HEK293 (cell line): ENCODE data around the gene PIP4K2B.
A peak's percentile ranks its signal among the peaks of the same experiment; 100 is the strongest.

Experiments used
- GLI2 ChIP-seq: fragments of 450-650 bp; formaldehyde crosslinking; IDR thresholded peaks from 2 replicates; pipeline ENCODE4; 2017; ENCODE audit warnings: missing biosample characterization, missing genetic modification characterization, low read depth, borderline replicate concordance
- GLIS2 ChIP-seq: fragments of 450-650 bp; formaldehyde crosslinking; IDR thresholded peaks from 2 replicates; pipeline ENCODE4 v1.5.1; 2016; ENCODE audit warnings: missing biosample characterization, missing genetic modification characterization
- IKZF3 ChIP-seq: fragments of 450-650 bp; IDR thresholded peaks from 2 replicates; pipeline ENCODE4 v1.5.0; 2018; ENCODE audit warnings: missing biosample characterization, mild to moderate bottlenecking, missing genetic modification characterization, moderate library complexity
- KLF10 ChIP-seq: fragments of 450-650 bp; IDR thresholded peaks from 2 replicates; pipeline ENCODE4 v1.5.1; 2018; ENCODE audit warnings: missing biosample characterization, mild to moderate bottlenecking, missing genetic modification characterization
- MEIS1 ChIP-seq: sonication (generic); formaldehyde crosslinking; IDR thresholded peaks from 2 replicates; pipeline ENCODE4 v1.8.1; 2022; ENCODE audit warnings: missing genetic modification reagents, mild to moderate bottlenecking, borderline replicate concordance
- SP7 ChIP-seq: fragments of 450-650 bp; formaldehyde crosslinking; IDR thresholded peaks from 2 replicates; pipeline ENCODE4 v1.5.1; 2016; ENCODE audit warnings: missing biosample characterization, missing genetic modification characterization
- WT1 ChIP-seq: fragments of 450-650 bp; formaldehyde crosslinking; IDR thresholded peaks from 2 replicates; pipeline ENCODE4 v1.5.1; 2016; ENCODE audit warnings: missing biosample characterization, missing genetic modification characterization
- YY1 ChIP-seq: fragments of 450-650 bp; formaldehyde crosslinking; IDR thresholded peaks from 2 replicates; pipeline ENCODE4 v1.5.1; 2018; ENCODE audit warnings: missing biosample characterization, missing genetic modification characterization
- ZBTB20 ChIP-seq: fragments of 450-650 bp; formaldehyde crosslinking; IDR thresholded peaks from 2 replicates; pipeline ENCODE4 v1.5.1; 2016; ENCODE audit warnings: missing biosample characterization, missing genetic modification characterization
- ZFP3 ChIP-seq: fragments of 450-650 bp; formaldehyde crosslinking; IDR thresholded peaks from 2 replicates; pipeline ENCODE4 v1.5.1; 2016; ENCODE audit warnings: low read depth, missing biosample characterization, missing genetic modification characterization
- ZFP69B ChIP-seq: fragments of 450-650 bp; formaldehyde crosslinking; IDR thresholded peaks from 2 replicates; pipeline ENCODE4 v1.5.1; 2016; ENCODE audit warnings: missing biosample characterization, missing genetic modification characterization
- ZNF132 ChIP-seq: fragments of 450-650 bp; formaldehyde crosslinking; IDR thresholded peaks from 2 replicates; pipeline ENCODE4 v1.5.1; 2017; ENCODE audit warnings: missing biosample characterization, missing genetic modification characterization, borderline replicate concordance
- ZNF133 ChIP-seq: fragments of 450-650 bp; formaldehyde crosslinking; IDR thresholded peaks from 2 replicates; pipeline ENCODE4 v1.5.1; 2016; ENCODE audit warnings: missing biosample characterization, missing genetic modification characterization
- ZNF138 ChIP-seq: fragments of 450-650 bp; formaldehyde crosslinking; IDR thresholded peaks from 2 replicates; pipeline ENCODE4 v1.5.1; 2016; ENCODE audit warnings: missing biosample characterization, missing genetic modification characterization, borderline replicate concordance
- ZNF184 ChIP-seq: fragments of 450-650 bp; IDR thresholded peaks from 2 replicates; pipeline ENCODE4 v1.5.1; 2018; ENCODE audit warnings: missing biosample characterization, mild to moderate bottlenecking, missing genetic modification characterization
- ZNF24 ChIP-seq: fragments of 450-650 bp; formaldehyde crosslinking; IDR thresholded peaks from 2 replicates; pipeline ENCODE4 v1.5.1; 2016; ENCODE audit warnings: missing biosample characterization, missing genetic modification characterization
- ZNF266 ChIP-seq: fragments of 450-650 bp; formaldehyde crosslinking; IDR thresholded peaks from 2 replicates; pipeline ENCODE4 v1.5.1; 2016; ENCODE audit warnings: missing biosample characterization, missing genetic modification characterization, low read depth
- ZNF530 ChIP-seq: fragments of 450-650 bp; formaldehyde crosslinking; IDR thresholded peaks from 2 replicates; pipeline ENCODE4 v1.5.1; 2016; ENCODE audit warnings: low read depth, missing biosample characterization, missing genetic modification characterization
- ZNF558 ChIP-seq: fragments of 450-650 bp; formaldehyde crosslinking; IDR thresholded peaks from 2 replicates; pipeline ENCODE4 v1.5.1; 2016; ENCODE audit warnings: missing biosample characterization, missing genetic modification characterization
- ZNF561 ChIP-seq: fragments of 450-650 bp; IDR thresholded peaks from 2 replicates; pipeline ENCODE4 v1.5.1; 2018; ENCODE audit warnings: missing biosample characterization, missing genetic modification characterization, borderline replicate concordance
- ZNF677 ChIP-seq: fragments of 450-650 bp; IDR thresholded peaks from 2 replicates; pipeline ENCODE4 v1.5.0; 2018; ENCODE audit warnings: missing biosample characterization, mild to moderate bottlenecking, missing genetic modification characterization, moderate library complexity
- ZNF701 ChIP-seq: fragments of 450-650 bp; formaldehyde crosslinking; IDR thresholded peaks from 2 replicates; pipeline ENCODE4 v1.5.1; 2016; ENCODE audit warnings: missing biosample characterization, missing genetic modification characterization
- ZNF776 ChIP-seq: fragments of 450-650 bp; formaldehyde crosslinking; IDR thresholded peaks from 2 replicates; pipeline ENCODE4 v1.5.0; 2017; ENCODE audit warnings: missing biosample characterization, missing genetic modification characterization, borderline replicate concordance
- ZNF830 ChIP-seq: fragments of 450-650 bp; IDR thresholded peaks from 2 replicates; pipeline ENCODE4 v1.5.0; 2018; ENCODE audit warnings: missing biosample characterization, missing genetic modification characterization, low read depth, mild to moderate bottlenecking, moderate library complexity
- TF ChIP-seq, protein P1 (sequence below): fragments of 450-650 bp; formaldehyde crosslinking; IDR thresholded peaks from 2 replicates; pipeline ENCODE4 v1.5.1; 2016; ENCODE audit warnings: missing biosample characterization, missing genetic modification characterization
- TF ChIP-seq, protein P2 (sequence below): fragments of 450-650 bp; formaldehyde crosslinking; IDR thresholded peaks from 2 replicates; pipeline ENCODE4 v1.5.1; 2016; ENCODE audit warnings: missing biosample characterization, missing genetic modification characterization
- TF ChIP-seq, protein P3 (sequence below): fragments of 450-650 bp; formaldehyde crosslinking; IDR thresholded peaks from 2 replicates; pipeline ENCODE4 v1.5.1; 2016; ENCODE audit warnings: missing biosample characterization, missing genetic modification characterization
- TF ChIP-seq, protein P4 (sequence below): fragments of 450-650 bp; formaldehyde crosslinking; IDR thresholded peaks from 2 replicates; pipeline ENCODE4 v1.5.1; 2017; ENCODE audit warnings: missing biosample characterization, missing genetic modification characterization
- TF ChIP-seq, protein P5 (sequence below): fragments of 450-650 bp; formaldehyde crosslinking; IDR thresholded peaks from 2 replicates; pipeline ENCODE4 v1.5.1; 2016; ENCODE audit warnings: missing biosample characterization, missing genetic modification characterization
- TF ChIP-seq, protein P6 (sequence below): fragments of 450-650 bp; formaldehyde crosslinking; IDR thresholded peaks from 2 replicates; pipeline ENCODE4 v1.5.1; 2016; ENCODE audit warnings: missing biosample characterization, missing genetic modification characterization
- TF ChIP-seq, protein P7 (sequence below): sonication (generic); formaldehyde crosslinking; IDR thresholded peaks from 2 replicates; pipeline ENCODE4 v1.8.1; 2022; ENCODE audit warnings: mild to moderate bottlenecking, moderate library complexity, missing genetic modification reagents

The PIP4K2B gene

DNA sequence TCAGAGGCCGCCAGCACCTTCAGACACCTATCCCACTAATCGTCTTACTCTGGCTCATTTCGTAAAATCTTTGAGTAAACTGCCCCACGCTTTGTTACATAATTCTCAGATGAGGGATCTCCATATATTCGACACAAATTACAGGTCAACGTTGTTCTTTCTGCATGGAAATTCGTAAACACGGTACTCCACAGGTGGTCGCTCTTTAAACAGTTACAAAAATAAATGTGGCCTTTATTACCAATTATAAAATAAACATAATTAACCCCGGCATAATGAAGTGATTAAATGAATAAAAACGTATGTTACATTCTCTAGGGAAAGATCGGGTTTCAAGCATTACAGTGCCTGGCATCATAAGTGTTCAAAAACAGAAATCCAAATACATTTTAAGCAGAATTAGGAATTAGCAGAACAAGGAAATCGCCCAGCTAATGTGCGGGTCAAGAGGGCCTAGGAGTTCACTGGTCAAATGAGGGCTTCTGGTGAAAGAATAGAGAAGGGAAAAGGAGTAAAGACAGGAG lies 943 bp upstream of the PIP4K2B start (continued):
- TF ChIP-seq ZNF776 (tag by site-specific recombination) (no peak), ZNF701 (tag by site-specific recombination) (no peak), GLIS2 (tag by site-specific recombination) (no peak), ZFP3 (tag by site-specific recombination) (no peak), ZNF138 (tag by site-specific recombination) (no peak), ZNF132 (tag by site-specific recombination) (no peak), ZBTB20 (tag by site-specific recombination) (no peak), ZNF561 (no peak), ZNF133 (tag by site-specific recombination) (no peak), ZNF24 (tag by site-specific recombination) (peak; percentile 54; the same call in 1 of the 2 replicates), YY1 (no peak), ZNF184 (no peak), GLI2 (tag by site-specific recombination) (0 out of 2 replicates have a peak, but pooled peaks have one; percentile 41), ZNF266 (tag by site-specific recombination) (no peak), KLF10 (tag by site-specific recombination) (no peak), ZNF830 (tag by site-specific recombination) (no peak), WT1 (tag by site-specific recombination) (peak; percentile 56; the same call in 1 of the 2 replicates), ZNF558 (tag by site-specific recombination) (no peak), MEIS1 (no peak), ZNF530 (tag by site-specific recombination) (no peak), SP7 (tag by site-specific recombination) (peak; percentile 73), ZNF677 (no peak), IKZF3 (tag by site-specific recombination) (no peak; the same call in 1 of the 2 replicates), ZFP69B (tag by site-specific recombination) (no peak)
- TF ChIP-seq, protein P1, sequence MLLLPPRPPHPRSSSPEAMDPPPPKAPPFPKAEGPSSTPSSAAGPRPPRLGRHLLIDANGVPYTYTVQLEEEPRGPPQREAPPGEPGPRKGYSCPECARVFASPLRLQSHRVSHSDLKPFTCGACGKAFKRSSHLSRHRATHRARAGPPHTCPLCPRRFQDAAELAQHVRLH (tag by site-specific recombination), result no peak
- TF ChIP-seq, protein P2, sequence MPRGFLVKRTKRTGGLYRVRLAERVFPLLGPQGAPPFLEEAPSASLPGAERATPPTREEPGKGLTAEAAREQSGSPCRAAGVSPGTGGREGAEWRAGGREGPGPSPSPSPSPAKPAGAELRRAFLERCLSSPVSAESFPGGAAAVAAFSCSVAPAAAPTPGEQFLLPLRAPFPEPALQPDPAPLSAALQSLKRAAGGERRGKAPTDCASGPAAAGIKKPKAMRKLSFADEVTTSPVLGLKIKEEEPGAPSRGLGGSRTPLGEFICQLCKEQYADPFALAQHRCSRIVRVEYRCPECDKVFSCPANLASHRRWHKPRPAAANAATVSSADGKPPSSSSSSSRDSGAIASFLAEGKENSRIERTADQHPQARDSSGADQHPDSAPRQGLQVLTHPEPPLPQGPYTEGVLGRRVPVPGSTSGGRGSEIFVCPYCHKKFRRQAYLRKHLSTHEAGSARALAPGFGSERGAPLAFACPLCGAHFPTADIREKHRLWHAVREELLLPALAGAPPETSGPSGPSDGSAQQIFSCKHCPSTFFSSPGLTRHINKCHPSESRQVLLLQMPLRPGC (tag by site-specific recombination), result no peak; the same call in 1 of the 2 replicates
- TF ChIP-seq, protein P3, sequence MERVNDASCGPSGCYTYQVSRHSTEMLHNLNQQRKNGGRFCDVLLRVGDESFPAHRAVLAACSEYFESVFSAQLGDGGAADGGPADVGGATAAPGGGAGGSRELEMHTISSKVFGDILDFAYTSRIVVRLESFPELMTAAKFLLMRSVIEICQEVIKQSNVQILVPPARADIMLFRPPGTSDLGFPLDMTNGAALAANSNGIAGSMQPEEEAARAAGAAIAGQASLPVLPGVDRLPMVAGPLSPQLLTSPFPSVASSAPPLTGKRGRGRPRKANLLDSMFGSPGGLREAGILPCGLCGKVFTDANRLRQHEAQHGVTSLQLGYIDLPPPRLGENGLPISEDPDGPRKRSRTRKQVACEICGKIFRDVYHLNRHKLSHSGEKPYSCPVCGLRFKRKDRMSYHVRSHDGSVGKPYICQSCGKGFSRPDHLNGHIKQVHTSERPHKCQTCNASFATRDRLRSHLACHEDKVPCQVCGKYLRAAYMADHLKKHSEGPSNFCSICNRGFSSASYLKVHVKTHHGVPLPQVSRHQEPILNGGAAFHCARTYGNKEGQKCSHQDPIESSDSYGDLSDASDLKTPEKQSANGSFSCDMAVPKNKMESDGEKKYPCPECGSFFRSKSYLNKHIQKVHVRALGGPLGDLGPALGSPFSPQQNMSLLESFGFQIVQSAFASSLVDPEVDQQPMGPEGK (tag by site-specific recombination), result no peak; the same call in 1 of the 2 replicates
- TF ChIP-seq, protein P4, sequence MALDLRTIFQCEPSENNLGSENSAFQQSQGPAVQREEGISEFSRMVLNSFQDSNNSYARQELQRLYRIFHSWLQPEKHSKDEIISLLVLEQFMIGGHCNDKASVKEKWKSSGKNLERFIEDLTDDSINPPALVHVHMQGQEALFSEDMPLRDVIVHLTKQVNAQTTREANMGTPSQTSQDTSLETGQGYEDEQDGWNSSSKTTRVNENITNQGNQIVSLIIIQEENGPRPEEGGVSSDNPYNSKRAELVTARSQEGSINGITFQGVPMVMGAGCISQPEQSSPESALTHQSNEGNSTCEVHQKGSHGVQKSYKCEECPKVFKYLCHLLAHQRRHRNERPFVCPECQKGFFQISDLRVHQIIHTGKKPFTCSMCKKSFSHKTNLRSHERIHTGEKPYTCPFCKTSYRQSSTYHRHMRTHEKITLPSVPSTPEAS (tag by site-specific recombination), result no peak
- TF ChIP-seq, protein P5, sequence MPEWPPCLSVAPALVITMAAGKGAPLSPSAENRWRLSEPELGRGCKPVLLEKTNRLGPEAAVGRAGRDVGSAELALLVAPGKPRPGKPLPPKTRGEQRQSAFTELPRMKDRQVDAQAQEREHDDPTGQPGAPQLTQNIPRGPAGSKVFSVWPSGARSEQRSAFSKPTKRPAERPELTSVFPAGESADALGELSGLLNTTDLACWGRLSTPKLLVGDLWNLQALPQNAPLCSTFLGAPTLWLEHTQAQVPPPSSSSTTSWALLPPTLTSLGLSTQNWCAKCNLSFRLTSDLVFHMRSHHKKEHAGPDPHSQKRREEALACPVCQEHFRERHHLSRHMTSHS (tag by site-specific recombination), result no peak
- TF ChIP-seq, protein P6, sequence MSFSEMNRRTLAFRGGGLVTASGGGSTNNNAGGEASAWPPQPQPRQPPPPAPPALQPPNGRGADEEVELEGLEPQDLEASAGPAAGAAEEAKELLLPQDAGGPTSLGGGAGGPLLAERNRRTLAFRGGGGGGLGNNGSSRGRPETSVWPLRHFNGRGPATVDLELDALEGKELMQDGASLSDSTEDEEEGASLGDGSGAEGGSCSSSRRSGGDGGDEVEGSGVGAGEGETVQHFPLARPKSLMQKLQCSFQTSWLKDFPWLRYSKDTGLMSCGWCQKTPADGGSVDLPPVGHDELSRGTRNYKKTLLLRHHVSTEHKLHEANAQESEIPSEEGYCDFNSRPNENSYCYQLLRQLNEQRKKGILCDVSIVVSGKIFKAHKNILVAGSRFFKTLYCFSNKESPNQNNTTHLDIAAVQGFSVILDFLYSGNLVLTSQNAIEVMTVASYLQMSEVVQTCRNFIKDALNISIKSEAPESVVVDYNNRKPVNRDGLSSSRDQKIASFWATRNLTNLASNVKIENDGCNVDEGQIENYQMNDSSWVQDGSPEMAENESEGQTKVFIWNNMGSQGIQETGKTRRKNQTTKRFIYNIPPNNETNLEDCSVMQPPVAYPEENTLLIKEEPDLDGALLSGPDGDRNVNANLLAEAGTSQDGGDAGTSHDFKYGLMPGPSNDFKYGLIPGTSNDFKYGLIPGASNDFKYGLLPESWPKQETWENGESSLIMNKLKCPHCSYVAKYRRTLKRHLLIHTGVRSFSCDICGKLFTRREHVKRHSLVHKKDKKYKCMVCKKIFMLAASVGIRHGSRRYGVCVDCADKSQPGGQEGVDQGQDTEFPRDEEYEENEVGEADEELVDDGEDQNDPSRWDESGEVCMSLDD (tag by site-specific recombination), result no peak
- TF ChIP-seq, protein P7, sequence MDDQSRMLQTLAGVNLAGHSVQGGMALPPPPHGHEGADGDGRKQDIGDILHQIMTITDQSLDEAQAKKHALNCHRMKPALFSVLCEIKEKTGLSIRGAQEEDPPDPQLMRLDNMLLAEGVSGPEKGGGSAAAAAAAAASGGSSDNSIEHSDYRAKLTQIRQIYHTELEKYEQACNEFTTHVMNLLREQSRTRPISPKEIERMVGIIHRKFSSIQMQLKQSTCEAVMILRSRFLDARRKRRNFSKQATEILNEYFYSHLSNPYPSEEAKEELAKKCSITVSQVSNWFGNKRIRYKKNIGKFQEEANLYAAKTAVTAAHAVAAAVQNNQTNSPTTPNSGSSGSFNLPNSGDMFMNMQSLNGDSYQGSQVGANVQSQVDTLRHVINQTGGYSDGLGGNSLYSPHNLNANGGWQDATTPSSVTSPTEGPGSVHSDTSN (CRISPR knock-in tag), result no peak
